AG04450 (cell line): Measurements from ENCODE around the gene PGP. TPM values are rescaled to one million over a fixed set of nuclear protein-coding genes. Genes with fewer than 3 reads are reported as not detected.

Source experiments
- CTCF ChIA-PET: fragments of 300-600, 350-600 bp; formaldehyde crosslinking; extraction: SDS; loops from one replicate; lab custom pipeline; 2022; ENCODE audit warnings: antibody characterized with exemption, inconsistent platforms; lab: Charles Lee
- POLR2A ChIA-PET: fragments of 350-600 bp; formaldehyde crosslinking; extraction: SDS; loops from one replicate; lab custom pipeline; 2021; ENCODE audit warnings: antibody characterized with exemption, inconsistent platforms; lab: Yijun Ruan, JAX
- DNase-seq: peaks from one replicate; pipeline ENCODE4 v3.0.0-alpha.2; 2011; ENCODE audit warnings: low read depth, low spot score
- H3K27ac ChIP-seq: one replicate; pipeline ENCODE4 v1.5.1; 2012; ENCODE audit warnings: low read depth, low read length, control low read depth
- H3K27me3 ChIP-seq: one replicate; pipeline ENCODE4 v1.6.0; 2012; ENCODE audit warnings: low read length; ENCODE audit not compliant: control insufficient read depth, insufficient read depth
- H3K4me3 ChIP-seq: 2 replicates; pipeline ENCODE4 v1.5.1; 2011; ENCODE audit warnings: mild to moderate bottlenecking, low read depth, low read length, control low read depth
- H3K9me3 ChIP-seq: 2 replicates; pipeline ENCODE4 v1.5.1; 2012; ENCODE audit warnings: low read length; ENCODE audit not compliant: control insufficient read depth, insufficient read depth
- CTCF ChIP-seq: IDR thresholded peaks from 2 replicates; pipeline ENCODE4 v1.5.1; 2011; ENCODE audit warnings: low read depth, low read length, control low read depth, inconsistent platforms
- polyA plus RNA-seq: library from polyadenylated mRNA; depleted of rRNA; stranded (reverse); fragments of >200 nt; gene quantifications from 2 replicates; pipeline ENCODE4 v1.2.3, GENCODE V29; 2011

PGP gene
- polyA plus RNA-seq, 1 experiment = 3.6 TPM

- ChIA-PET CTCF (interaction anchor here (1.6 kb wide), 1 partner anchor 8 kb away, joined by 4 read pairs; no protein-coding TSS in a partner anchor), POLR2A (interaction anchor here (0.7 to 1.0 kb wide), 2 partner anchors 10 to 16 kb away, joined by 3 read pairs; no protein-coding TSS in a partner anchor)
- no peak overlapping the region for H3K4me3 ChIP-seq
- no peaks in the 10 kb centered on the region for H3K27me3 ChIP-seq
- no peak for DNase-seq
- H3K27ac ChIP-seq = no peak overlapping the region
- H3K9me3 ChIP-seq = no peaks in the 10 kb centered on the region; the same call in 1 of the 2 replicates
- no peak for TF ChIP-seq CTCF
These were observed 38.7 kb upstream of the PGP start for GRCh38 chr16:2253293-2253692.

GRCh38 chr16:2252806-2253148 lies 38.1 kb upstream of the PGP start:
- no peak for TF ChIP-seq CTCF
- H3K9me3 ChIP-seq = no peaks in the 10 kb centered on the region; the same call in 1 of the 2 replicates
- H3K27ac ChIP-seq = no peak overlapping the region
- DNase-seq = no peak
- H3K4me3 ChIP-seq = no peak overlapping the region
- POLR2A ChIA-PET = interaction anchor here (1.7 to 1.9 kb wide), 3 partner anchors 48 to 249 kb away, joined by 5 to 8 read pairs (median 6); partner anchors contain the start of gene MLST8
- no peaks in the 10 kb centered on the region for H3K27me3 ChIP-seq
- CTCF ChIA-PET = interaction anchor here (1.6 kb wide), 1 partner anchor 9 kb away, joined by 4 read pairs; no protein-coding TSS in a partner anchor

GRCh38 chr16:2251296-2252111 lies 36.9 kb upstream of the PGP start, which contains the start of gene ECI1:
TSS of gene ECI1 (minus strand) at chr16:2251587. CDS start at chr16:2251566, 21 bp downstream.
- POLR2A ChIA-PET = interaction anchor here (0.5 to 2.1 kb wide), 13 partner anchors 9 to 287 kb away, joined by 3 to 26 read pairs (median 4); partner anchors contain the start of genes DNASE1L2, MLST8, NTN3 and RNPS1

GRCh38 chr16:2250652-2251295 lies 36.1 kb upstream of the PGP start:
- ChIA-PET CTCF (interaction anchor here (0.6 to 1.2 kb wide), 7 partner anchors 14 to 260 kb away, joined by 3 to 5 read pairs (median 3); no protein-coding TSS in a partner anchor), POLR2A (interaction anchor here (0.5 to 2.1 kb wide), 10 partner anchors 13 to 286 kb away, joined by 3 to 26 read pairs (median 6); partner anchors contain the start of genes AMDHD2, DNASE1L2, MLST8 and NTN3)
- TF ChIP-seq CTCF = no peak
- Histone ChIP-seq H3K4me3 (peak overlapping the region; percentile 73), H3K27ac (peak overlapping the region; percentile 65), H3K27me3 (no peaks in the 10 kb centered on the region), H3K9me3 (no peaks in the 10 kb centered on the region; the same call in 1 of the 2 replicates)
- no peak for DNase-seq

More at GRCh38 chr16:2251296-2252111, 36.9 kb upstream of the PGP start, which contains the start of gene ECI1:
- CTCF ChIA-PET = interaction anchor here (0.6 to 1.6 kb wide), 9 partner anchors 10 to 259 kb away, joined by 3 to 5 read pairs (median 3); no protein-coding TSS in a partner anchor
- no peaks in the 10 kb centered on the region; the same call in 1 of the 2 replicates for H3K9me3 ChIP-seq
- no peaks in the 10 kb centered on the region for H3K27me3 ChIP-seq
- peak; percentile 85 for DNase-seq
- H3K4me3 ChIP-seq = peak within 1 kb of the TSS; percentile 73
- TF ChIP-seq CTCF = peak; percentile 64
- H3K27ac ChIP-seq = peak within 1 kb of the TSS; percentile 73
